GM21515 (cell line): ENCODE results near the gene EFCAB9.

Source experiments
- ATAC-seq: cut with Tn5 transposase; IDR thresholded peaks from one replicate; pipeline ENCODE4 v1.9.1; 2021; ENCODE audit not compliant: unreplicated experiment

The EFCAB9 gene

DNA sequence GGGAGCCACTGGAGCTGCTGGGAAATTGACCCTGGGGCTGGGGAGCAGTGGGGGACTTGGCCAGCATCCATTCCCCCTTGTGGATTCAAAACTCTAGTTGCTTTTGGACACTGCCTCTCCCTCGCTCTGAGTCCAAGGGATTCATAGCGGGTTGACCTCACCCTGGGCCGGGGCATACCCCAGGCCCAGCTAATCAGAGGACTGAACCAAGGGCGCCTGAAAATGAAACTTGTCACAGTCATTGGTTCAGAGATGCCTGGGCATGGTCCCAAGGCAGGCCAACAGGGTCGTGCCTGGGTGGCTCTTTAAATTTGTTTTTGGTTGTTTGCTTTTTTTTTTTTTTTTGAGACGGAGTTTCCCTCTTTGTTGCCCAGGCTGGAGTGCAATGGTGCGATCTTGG is 28.5 kb upstream of the EFCAB9 start:
- no peak for ATAC-seq

DNA sequence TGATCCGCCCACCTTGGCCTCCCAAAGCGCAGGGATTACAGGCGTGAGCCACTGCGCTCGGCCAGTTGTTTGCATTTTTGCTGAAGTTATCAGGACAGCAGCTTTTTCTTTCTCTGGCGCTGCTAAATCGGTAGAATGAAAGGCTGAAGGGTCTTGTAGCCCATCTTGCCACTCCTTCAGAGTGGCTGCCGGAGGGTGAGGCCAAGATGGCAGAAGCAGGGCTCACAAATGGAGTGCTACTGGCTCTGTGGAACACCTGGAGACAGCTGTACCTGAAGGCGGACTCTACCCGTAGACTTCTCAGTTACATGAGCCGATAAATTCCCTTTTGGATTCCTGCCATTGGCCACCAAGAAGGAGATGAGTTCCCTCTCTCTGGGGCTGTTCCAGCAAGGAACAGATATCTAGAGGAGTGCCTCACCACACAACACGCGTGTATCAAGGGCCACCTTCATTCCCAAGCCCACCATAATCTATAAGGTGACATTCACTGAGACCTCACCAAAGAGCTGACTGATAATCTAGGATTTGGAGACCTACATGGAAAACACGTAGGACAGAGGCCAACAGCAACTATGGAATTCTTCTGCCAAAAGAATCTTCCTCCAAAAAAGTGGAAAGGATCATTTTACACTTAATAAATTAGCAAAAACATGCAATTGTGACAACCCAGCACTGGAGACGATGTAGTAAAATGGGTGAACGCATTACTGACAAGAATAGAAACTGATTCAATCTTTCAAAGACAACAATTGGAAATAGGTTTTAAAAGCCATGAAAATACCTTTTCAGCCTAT is 27.7 kb upstream of the EFCAB9 start:
- no peak for ATAC-seq

DNA sequence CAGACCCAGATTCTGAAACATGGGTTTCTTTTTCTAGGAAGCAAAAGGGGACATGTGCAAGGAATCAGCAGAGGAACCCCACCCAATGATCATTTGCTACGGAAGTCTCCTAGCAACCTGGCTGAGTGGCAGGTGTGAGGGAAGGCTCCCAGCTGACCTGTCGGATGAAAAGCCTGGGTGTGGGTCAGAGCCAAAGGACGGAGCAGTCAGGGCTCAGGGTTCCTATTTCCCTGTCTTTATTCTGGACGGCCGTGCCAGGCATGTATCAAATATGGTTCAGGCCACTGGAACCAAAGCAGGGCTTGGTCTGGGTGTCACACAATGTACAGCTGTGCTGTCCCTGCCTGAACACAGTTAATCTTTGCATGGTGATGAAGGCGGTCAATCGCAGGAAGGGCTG is 26.1 kb upstream of the EFCAB9 start:
- ATAC-seq, result no peak

DNA sequence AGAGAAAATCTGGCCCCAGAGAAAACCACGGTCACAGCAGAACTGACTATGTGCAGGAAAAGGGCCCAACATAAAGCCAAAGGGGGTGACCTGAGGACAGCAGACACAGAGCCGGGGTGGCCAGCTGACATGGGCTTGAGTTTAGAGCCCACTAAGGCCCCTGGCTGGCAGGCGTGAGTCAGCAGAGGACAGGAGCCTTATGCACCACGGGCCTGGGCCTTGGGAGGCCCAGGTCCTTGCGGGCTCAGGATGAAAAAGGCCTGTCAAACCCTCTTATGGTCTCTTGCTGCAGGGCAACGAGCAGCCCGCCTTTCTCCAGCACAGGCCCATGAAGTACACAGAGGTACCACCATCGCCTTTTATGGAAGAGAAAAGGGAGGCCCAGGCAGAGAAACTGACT is 25.7 kb upstream of the EFCAB9 start:
- ATAC-seq, result no peak

DNA sequence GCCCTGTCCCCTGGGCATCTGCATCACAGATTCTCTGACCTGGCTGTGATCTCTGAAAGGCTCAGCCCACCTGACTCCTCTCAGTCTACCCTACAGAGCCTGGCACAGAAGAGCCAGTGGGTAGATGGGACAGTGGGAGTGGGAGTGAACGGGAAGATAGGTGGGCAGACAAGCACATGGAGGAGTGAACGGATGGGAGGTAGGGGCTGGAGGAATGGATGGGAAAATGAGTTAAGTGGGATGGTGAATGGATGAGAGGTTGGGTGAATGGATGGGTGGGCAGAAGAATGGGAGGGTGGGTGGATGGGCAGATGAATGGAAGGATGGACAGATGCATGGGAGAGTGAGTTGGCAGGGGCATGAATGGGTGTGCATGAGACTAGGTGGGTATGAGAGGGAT is 24.8 kb upstream of the EFCAB9 start:
- ATAC-seq, result no peak

DNA sequence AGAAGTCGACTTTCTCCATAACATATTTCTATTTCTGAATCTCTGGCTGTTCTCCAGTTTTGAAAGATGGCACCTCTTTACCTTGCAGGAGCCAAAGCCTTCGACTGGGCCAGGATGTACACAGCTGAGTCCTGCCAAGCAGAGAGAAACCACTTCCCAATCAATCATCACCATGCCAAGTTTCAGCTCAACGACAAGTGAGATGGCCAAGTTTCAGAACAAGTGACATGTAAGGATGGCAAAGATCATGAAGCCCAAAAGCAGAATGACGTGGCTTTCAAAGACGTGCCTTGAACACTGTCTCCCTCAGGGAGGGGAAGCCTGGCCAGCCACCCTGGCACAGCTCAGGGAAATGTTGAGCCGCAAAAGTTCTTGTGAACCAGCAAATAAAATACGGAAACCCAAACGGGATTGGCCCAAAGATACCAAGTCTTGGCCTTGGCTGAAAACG is 23.7 kb upstream of the EFCAB9 start:
- ATAC-seq, result no peak

DNA sequence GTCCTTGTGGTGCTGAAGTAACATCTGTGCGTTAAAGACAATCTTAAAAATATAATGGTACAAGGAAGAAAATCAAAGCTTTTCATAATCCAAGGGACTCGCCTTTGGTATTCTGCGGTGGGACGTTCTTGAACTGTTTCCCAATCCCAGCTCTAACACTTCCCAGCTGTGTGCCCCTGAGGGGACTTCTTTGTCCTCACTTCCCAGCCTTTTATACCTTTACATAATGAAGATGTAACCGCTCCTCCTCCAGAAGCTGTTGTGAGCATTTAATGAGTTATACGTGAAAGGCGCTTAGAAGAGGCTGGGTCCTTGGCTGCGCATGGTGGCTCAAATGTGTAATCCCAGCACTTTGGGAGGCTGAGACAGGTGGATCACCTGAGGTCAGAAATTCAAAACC is 22.9 kb upstream of the EFCAB9 start:
- ATAC-seq, result no peak

DNA sequence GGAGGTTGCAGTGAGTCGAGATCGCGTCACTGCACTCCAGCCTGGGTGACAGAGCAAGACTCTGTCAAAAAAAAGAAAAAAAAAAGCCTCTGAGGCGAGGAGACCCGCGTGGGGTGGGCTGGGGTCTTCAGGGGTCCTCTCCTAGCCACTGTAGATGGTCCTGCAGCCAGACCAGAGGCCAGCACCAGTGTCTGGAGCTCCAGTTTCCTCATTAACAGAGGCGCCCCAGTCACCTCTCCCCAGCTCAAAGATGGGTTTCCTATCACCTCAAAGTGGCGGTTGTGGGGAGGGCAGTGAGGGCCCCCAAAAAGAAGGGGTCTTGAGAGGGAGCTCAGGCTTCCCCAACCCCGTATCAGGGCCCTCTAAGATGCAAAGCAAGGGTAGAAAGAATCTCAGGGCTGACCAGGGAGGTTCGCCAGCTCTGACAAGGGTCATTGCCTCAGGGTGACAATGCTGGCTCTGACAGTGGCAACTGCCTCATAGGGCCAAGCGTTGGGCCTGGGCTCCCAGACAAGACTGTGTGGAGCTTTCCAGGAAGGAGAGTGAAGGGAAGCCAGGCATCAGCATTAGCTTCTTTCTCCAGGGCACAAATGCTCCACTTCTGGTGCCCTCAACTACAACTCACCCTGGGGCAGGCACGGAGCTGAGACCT is 20.9 kb upstream of the EFCAB9 start:
- ATAC-seq, result no peak

DNA sequence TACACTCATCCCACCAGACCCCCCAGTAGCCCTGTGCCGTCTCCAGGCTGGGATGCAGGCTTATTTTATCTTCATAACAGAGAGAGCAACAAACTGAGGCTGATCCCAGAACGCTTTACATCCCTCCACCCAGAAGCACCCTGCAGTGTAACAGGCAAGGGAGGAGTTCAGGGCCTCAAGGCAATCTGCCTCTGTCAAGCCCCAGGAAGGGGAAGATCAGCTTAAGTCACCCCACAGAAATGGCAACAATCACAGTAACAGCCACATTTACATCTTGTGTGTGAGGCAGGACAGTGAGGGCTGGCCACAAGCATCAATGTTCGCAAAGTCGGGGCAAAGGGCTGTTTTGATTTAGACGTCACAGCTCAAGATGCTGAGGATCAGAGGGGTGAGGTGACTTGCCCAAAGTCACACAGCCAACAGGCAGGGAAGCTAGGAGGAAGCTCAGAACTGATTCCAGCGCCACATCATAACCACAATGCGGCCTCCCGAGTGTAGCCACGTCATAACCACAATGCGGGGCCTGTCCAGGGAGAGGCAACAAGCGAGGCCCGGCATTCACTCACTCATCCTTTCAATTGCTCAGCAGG is 20.3 kb upstream of the EFCAB9 start:
- no peak for ATAC-seq

DNA sequence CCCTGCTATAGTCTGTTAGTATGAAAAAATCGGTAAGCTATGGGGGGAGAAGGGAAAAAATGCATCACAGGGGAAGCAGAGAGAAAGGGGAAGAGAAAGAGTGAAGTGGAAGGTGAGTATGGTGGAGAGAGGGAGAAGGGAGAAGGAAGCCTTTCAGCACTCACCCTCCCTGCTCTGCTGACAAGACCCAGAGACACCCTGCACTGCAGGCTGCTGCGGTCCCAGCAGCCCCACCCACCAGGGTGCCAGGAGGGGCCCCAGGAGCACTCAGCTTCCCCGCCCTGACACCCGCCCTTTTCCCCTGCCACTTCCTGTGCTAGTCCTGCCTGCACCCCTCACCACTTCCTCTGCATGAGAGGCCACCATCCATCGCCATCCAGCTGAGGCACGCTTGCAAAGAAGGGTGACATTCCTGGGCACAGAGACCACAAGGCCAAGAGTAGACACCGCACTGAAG is 18.7 kb upstream of the EFCAB9 start:
- peak; percentile 55 for ATAC-seq

DNA sequence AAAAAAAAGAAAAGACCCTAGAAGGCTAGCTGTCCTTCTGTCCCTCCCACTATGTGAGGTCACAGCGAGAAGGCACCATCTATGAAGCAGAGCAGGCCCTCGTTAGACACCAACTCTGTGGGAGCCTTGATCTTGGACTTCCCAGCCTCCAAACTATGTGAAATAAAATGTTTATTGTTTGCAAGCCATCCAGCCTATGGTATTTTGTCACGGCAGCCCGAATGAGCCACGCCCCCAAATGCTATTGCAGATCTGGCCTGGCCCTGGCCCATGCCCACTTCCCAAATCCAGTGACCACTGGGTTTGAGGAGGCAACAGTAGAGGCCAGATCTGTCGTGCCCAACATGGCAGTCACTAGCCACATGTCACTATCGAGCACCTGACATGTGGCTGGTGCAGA is 16.8 kb upstream of the EFCAB9 start:
- no peak for ATAC-seq

DNA sequence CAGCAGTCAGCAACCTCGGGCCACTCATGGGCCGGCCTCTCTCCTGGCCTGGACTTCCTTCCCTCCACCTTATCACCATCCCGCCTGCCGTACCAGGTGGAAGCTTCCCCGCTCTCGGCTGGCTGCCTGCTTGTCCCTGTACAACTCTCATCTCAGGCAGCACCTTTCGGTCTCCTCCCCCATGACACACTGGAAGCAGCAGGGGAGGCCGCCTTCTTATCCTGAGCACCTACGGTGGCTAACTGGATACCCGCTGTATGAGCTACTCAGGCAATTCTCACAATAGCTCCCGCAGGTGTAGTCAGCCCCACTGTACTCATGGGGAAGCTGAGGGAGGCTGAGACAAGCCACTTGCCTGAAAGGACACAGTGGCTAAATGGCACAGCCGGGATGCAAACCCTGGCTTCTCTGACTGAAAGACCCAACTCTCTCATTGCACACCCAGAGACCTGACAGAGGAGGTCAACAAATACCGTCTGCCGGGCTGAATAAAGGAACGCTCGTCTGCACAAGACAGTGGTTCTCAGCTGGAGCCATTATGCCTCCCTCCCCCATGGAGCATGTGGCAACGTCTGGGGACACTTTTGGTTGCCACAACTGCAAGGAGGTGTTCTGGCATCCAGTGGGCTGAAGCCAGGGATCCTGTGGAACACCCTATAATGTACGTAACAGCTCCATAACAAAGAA is 15.5 kb upstream of the EFCAB9 start:
- no peak for ATAC-seq

DNA sequence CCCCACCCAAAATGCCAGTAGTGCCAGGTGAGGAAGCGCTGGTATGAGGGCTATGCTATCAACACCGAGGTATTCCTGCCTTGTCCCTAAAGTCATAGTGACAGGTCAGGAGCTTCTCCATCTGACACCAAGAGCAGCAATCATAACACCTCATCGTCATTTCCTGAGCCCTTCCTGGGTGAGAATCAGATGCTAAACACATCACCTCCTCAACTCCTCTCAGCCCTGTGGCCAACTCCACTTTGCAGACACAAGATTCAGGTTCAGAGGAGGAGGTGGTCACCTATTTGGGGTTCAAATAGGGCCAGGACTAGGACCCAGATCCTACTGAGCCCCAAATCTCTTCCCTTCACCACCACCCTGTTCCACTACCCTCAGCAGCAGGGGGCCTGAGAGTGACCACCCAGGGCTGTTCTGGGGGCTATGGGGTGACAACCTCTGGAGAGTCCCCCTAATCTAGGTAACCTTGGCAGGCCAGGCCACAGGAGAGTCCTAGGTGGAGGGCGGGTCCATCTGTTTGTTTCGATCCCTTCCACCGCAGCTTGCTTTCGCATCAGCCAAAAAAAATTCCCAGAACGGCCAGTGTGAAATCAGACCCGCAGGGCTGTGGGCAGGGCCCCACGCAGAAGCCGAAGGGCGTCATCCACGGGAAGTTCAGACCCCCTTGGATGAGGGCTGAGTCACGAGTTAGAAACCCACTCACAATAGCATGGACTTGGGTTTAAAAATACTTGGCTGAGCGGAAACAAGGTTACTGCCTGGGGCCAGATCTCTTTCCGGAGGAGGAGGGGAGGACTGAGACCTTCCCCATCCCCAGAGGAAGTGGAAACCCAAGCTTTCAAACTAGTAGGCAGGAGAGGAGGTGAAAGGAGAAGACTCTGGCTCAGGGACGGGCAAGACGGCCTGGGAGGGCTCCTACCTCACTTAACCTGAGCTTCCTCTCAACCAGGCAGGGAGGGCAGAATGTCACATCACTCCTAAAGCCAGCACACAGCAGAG is 14.7 kb upstream of the EFCAB9 start:
- ATAC-seq, result peak; percentile 35

DNA sequence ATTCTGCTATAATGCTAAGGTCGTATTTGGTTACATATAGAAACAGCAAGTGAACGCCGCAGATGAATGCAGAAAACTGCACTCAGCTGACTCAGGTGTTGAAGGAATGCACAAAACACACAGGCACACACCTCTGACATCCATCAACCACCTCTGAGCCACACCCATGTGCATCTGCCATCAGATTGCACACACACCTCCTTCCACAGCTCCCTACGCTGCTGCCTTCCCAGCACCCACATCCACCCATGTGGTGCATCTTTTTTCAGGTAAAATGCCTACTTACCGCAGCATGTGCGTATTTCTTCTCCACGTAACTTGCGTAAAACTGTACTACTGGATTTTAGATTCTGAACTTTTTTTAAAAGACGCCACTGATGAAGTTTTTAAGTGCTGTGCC is 13.0 kb upstream of the EFCAB9 start:
- no peak for ATAC-seq

DNA sequence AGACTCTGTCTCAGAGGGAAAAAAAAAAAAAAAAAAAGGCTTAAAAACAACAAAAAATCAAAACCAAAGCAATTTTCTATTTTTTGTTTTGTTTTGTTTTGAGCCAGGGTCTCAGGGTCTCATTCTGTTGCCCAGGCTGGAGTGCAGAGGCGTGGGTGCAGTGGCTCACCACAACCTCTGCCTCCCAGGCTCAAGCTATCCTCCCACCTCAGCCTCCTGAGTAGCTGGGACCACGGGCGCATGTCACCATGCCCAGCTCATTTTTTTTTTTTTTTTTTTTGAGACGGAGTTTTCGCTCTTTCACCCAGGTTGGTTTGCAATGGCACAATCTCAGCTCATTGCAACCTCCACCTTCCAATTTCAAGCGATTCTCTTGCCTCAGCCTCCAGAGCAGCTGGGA is 11.7 kb upstream of the EFCAB9 start:
- ATAC-seq, result no peak

DNA sequence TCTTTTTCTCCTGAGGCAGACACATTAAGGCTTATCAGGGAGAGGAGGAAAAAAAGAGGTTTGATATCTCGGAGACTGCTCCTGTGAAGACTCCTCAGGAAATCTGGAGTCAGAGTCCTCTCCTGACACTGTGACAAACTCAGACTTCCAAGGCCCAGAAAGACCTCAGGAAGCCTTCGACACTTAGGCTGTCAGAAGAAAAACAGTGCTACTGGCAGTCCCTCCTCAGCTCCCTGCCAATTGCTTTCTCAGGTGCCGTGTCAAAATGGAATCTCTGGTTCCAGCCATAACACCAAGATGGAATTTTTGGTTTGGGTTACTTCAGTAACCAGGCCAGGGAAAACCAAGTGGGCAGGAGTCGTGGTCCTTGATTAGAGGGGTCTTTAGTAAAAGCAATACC is 10.1 kb upstream of the EFCAB9 start:
- ATAC-seq, result no peak

DNA sequence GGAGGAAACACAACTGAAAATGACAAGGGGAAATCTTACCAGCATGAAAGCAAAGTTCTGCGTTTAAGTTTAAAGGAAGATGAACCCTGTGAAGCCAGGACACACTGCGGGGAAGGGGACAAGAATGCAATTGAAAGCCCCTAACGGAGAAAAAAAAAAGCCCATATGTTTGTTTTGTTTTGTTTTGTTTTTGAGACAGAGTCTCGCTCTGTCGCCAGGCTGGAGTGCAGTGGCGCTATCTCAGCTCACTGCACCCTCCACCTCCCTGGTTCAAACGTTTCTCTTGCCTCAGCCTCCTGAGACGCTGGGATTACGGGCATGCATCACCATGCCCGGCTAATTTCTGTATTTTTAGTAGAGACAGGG is 8.9 kb upstream of the EFCAB9 start:
- ATAC-seq, result no peak

DNA sequence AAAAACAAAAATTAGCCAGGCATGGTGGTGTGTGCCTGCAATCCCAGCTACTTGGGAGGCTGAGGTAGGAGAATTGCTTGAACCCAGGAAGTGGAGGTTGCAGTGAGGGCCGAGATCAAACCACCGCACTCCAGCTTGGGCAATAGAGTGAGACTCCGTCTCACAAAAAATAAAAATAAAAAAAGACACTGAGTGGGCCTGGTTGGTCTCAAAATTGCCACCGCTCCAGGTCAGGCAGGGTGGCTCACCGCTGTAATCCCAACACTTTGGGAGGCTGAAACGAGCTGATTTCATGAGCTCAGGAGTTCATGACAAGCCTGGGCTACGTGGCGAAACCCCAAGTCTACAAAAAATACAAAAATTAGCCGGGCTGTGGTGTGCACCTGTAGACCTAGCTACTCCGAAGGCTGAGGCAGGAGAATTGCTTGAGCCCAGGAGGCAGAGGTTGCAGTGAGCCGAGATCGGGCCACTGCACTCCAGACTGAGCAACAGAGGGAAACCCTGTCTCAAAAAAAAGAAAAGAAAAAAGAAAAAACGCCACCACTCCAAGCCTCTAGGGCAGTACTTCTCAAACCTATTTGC is 7.8 kb upstream of the EFCAB9 start:
- ATAC-seq, result no peak

DNA sequence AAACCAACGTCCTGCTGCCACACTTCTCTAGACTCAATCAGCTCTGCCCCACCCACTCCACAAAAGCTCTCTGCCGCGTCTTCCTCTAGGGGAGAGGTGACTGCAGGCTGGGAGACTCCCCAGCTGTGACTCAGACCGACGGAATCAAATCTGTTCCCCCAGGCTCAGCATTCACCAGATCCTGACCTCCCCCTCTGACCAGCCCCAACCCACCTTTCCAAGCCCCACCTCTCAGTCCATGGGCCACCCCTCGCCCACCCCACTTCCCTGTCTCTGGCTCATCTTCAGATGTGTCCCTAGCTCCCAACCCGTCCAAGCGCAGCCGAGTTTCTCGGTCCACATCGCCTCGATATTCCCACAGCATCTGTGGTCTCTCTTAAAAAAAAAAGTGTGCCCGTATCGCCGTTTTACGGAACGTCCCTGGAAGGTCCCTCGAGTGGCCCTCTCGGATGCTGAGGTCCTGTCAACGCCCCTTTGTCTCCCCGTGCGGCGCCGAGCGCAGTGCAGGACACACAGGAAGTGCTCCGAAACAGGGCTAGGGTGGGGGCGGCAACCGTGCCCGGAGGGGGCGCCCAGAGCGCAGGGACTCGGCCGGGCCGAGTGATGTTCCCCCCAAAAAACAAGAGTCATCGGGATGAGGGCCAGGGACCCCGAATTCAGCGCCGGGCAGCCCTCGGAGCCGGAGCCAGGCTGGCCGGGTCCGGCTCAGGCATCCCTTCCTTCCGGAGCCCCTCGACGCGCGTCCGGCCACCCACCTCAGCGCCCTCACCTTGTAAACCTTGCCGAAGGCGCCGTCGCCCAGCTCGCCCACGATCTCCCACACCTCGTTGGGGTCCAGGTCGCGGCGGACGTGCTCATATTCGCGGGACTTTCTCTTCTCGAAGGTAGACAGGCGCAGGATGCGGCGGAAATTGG is 6.6 kb upstream of the EFCAB9 start:
- peak; percentile 26 for ATAC-seq
